GM13977 (cell line): ENCODE data around the gene PRMT7.

Experiments used
- DNase-seq: peaks from one replicate; pipeline ENCODE4 v3.0.0; 2012; ENCODE audit warnings: low spot score
- CTCF ChIP-seq: IDR thresholded peaks from 2 replicates; pipeline ENCODE4 v1.5.1; 2012; ENCODE audit warnings: mild to moderate bottlenecking, control low read depth; ENCODE audit not compliant: insufficient read depth; ENCODE audit errors: extremely low read depth, missing control alignments
- in situ Hi-C: fragments of 300-500 bp; cut with MboI; formaldehyde crosslinking; loops from one replicate; pipeline ENCODE4 v1.12.0; 2022; ENCODE audit warnings: low sequenced_read_pairs, low pct_unique_long_range_greater_than_20kb, mixed read lengths, inconsistent platforms; ENCODE audit not compliant: unreplicated experiment

PRMT7 gene

GRCh38 chr16:68364561-68364998, 53.8 kb downstream of the PRMT7 start:
- DNase-seq: no peak
- peak; percentile 6 for TF ChIP-seq CTCF

GRCh38 chr16:68365167-68365817, 54.5 kb downstream of the PRMT7 start:
- no peak for DNase-seq
- in situ Hi-C loops: no loop called here
- no peak for TF ChIP-seq CTCF

More at GRCh38 chr16:68364561-68364998, 53.8 kb downstream of the PRMT7 start:
- in situ Hi-C loops: no loop called here

DNA sequence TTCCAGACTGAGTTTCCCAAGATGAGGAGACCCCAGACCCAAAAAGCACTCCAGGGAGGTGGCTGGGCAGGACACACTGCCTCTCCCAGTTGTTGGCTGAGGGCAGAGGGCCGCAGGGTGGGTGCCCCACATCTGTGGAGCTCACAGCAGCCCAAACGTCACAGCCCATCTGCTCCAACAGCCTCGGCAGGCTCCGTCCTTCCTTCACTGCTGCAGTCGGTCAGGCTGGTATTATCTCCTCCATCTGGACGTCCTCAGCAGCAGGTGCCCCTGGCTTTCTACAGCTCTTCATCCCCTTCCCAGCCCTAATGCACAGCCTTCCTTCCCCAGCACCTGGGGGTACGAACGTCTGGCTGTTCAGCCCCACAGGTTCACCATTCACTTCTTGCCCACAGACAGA, 55.2 kb downstream of the PRMT7 start:
- TF ChIP-seq CTCF: no peak
- in situ Hi-C loops: no loop called here
- DNase-seq: no peak

GRCh38 chr16:68367030-68367429, 56.2 kb downstream of the PRMT7 start:
- TF ChIP-seq CTCF: peak; percentile 63
- DNase-seq: peak; percentile 74
- in situ Hi-C loops: no loop called here

GRCh38 chr16:68367440-68367839, 56.6 kb downstream of the PRMT7 start:
- in situ Hi-C loops: no loop called here
- no peak for TF ChIP-seq CTCF
- no peak for DNase-seq

- no peak for TF ChIP-seq CTCF
- in situ Hi-C loops: no loop called here
- DNase-seq: no peak
Measured at GRCh38 chr16:68367891-68368290, 57.1 kb downstream of the PRMT7 start.
